ENCODE results near the gene AAR2.

DNA sequence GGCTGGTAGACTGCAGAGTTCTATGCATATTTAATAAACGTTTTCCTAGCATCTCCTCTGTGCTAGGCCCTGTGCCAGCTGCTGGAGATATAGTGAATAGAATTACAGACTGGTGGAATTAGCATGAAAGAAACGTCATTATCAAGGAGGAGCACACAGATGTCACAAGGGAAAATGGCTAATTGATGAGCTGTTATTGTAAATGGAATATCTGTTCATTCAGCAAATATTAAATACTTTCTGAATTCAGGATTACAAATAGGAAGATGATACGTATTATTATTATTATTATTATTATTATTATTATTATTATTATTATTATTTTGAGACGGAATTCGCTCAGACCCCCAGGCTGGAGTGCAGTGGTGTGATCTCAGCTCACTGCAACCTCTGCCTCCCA lies 1.2 kb downstream of the AAR2 start:
- TF ChIP-seq, protein P1, sequence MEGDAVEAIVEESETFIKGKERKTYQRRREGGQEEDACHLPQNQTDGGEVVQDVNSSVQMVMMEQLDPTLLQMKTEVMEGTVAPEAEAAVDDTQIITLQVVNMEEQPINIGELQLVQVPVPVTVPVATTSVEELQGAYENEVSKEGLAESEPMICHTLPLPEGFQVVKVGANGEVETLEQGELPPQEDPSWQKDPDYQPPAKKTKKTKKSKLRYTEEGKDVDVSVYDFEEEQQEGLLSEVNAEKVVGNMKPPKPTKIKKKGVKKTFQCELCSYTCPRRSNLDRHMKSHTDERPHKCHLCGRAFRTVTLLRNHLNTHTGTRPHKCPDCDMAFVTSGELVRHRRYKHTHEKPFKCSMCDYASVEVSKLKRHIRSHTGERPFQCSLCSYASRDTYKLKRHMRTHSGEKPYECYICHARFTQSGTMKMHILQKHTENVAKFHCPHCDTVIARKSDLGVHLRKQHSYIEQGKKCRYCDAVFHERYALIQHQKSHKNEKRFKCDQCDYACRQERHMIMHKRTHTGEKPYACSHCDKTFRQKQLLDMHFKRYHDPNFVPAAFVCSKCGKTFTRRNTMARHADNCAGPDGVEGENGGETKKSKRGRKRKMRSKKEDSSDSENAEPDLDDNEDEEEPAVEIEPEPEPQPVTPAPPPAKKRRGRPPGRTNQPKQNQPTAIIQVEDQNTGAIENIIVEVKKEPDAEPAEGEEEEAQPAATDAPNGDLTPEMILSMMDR (IDR thresholded peaks at IDR 0.05; ENCODE audit: poor library complexity, severe bottlenecking): no peak
- TF ChIP-seq EP300 (conservative IDR thresholded peaks at IDR 0.05; ENCODE audit: poor library complexity, severe bottlenecking) (no peak), SMC3 (conservative IDR thresholded peaks at IDR 0.05; ENCODE audit: poor library complexity) (no peak), POLR2AphosphoS5 (IDR thresholded peaks at IDR 0.05) (no peak)

Data from neural cell (in vitro differentiated cells).